Hematopoietic multipotent progenitor cell treated with erythropoietin and hydrocortisone succinate and interleukin-3 and kit ligand, for 15 days (in vitro differentiated cells): ENCODE measurements around the gene COMT.

Source experiments
- DNase-seq: peaks from one replicate; pipeline ENCODE4 v3.0.0-alpha.2; 2015; ENCODE audit warnings: low spot score

The COMT gene

DNA sequence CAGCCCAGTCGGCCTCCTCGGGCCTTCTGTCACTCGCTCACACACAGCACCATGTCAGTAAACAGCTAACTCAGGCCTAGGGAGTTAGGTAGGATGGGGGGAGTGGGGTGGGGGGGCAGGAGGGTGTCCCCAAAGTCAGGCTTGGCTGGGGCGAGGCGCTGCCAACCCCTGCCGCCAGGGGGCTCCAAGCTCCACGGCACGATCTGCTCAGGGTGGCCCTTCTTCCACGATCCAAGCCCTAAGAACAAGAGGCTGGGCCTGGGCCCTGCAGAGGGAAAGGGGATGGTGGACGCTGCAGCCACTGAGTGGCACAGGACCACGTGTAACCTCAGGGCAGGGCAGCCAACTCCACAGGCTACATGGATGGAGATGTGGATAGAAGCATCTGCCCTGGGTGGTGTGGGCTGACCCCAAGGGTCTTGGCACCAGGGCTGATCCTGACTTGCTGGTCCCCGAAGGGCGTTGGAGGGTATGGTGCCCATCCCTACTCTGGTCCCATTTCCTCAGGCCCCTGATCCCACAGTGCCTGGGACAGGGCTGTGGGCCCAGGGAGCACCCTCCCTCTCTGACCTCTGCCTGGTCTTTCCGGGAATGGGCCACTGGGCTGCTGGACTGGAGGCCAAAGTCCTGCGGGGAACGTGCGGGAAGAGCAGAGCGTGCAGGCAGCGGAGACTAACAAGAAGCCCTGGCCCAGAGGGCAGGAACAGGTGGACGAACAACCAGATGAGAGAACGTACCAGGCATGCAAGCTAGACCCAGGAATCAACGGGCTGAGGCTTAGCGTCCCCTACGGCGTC lies 29.1 kb downstream of the COMT start:
- peak; percentile 78 for DNase-seq

DNA sequence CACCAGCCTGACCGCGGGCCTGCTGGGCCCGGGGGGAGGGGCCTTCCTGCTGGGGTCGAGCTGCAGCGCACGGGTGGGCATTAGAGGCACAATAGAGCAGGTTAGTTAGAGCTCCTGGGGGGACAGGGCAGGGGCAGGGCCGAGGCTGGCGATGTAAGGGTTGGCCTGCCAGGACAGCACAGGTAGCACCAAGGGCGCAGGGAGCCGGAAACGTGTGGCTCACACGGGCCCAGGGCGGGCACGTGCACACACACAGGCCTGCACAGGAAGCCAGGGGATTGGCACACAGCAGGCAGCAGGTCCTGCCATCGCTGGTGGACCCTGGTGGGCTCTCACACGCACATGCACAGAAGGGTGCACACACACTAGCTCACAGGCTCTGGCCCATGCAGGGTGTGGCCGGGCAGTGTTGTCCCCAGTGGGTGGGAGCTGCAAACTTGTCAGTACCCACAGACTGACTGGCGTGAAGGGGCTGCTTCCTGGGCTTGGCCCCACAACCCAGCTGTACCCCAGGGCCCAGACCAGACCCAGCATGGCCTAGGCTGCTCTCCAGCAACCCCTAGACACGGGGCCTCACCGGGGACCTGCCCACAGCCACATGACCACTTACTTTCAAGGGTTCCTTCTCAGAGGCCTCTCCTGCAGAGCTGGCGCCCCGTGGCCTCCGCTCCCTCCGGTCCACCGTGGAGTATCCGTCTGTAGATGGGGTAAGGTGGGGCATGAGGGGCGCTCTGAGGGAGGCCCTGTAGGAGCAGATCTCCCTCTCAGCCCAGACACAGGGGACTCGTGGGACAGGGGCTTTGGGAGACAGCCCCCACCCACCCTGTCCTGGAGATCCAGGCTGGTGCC lies 29.9 kb downstream of the COMT start:
- DNase-seq, result no peak

DNA sequence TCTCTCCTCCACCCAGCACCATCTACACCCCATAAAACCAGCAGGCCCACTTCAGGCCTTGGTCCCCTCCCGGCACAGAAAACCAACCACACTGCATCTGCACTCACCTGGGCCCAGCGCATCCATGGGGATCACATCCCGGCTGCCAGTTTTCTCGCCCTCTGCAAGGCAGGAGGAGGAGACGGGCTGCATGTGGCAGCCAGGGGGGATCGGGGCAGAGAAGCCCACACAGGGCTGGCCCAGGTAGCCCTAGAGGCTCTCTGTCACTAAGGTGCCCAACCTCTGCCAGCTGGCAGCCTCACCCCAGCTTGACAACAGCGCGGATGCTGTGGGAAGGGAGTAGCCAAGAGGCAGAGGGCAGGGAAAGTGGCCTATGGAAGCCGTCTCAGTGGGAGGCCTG lies 30.7 kb downstream of the COMT start:
- no peak for DNase-seq

DNA sequence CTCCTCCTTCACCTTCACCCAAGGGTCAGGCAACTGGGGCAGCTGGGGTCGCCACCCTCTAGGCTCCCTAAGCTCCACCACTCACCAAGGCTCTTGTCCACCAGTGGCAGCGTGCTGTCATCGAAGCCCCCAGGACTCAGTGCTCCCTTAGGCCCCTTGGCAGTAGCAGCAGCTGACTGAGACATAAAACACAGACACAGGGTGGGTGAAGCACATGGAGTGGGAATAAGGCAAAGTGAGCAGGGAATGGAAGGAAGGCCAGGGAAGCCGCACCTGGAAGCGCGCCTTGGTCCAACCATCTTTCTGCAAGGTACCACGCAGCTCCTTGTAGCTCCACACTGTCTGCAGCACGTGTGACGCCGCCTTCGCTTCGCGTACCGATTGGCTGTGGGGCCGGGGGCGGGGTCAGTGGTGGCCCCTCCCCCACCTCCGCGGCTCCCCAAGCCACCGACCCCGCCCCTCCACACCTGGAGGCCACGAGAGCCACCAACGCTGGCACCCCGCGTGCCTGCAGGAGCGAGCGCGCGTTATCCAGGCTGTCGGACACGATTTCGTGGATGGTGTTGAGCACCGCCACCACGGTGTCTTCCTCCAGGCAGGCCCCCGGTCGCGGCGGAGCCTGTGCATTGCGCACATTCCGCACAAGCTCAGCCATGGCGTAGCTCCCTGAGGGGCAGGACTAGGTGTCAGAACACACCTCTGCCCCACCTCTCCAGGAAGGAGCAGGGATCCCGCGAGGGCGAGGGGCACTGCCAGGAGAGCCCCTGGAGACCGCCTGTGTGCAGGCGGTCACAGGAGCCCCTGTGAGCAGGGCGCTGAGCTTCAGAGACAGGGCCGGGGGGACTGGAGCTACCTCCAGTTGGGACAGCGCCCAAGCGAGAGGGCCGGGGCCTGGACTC lies 31.3 kb downstream of the COMT start:
- no peak for DNase-seq

DNA sequence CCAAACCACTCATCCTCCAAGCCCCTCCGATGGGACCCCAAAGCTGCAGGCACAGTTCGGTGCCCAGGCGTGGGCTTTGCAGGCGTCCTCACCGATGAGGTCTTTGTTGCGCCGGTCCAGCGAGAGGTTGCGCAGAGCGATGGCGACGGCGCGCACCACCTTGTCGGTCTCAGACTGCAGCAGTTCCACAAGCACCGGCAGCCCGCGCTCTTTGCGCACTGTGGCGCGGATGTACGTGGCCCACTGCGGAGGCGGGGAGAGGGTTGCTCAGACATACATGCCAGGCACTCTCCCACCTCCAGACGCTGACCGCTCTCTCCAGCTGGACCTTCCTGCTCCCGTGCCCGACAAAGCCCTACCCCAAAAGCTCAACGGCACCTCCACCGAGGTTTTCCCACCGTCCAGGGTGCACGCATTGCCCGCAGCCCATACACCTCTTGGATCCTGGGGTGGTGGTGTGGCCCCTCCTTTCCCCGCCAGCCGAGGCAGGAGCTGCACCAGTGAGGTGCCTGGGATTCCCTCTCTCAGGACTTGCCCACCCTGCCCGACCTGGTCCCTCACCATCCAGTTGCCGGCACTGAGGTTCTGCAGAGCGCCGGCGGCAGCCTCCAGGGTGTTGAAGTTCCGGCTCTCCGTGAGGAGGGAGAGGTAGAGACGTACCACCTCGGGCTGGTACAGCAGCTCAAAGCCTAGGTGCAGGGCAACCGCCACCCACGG lies 32.1 kb downstream of the COMT start:
- no peak for DNase-seq

DNA sequence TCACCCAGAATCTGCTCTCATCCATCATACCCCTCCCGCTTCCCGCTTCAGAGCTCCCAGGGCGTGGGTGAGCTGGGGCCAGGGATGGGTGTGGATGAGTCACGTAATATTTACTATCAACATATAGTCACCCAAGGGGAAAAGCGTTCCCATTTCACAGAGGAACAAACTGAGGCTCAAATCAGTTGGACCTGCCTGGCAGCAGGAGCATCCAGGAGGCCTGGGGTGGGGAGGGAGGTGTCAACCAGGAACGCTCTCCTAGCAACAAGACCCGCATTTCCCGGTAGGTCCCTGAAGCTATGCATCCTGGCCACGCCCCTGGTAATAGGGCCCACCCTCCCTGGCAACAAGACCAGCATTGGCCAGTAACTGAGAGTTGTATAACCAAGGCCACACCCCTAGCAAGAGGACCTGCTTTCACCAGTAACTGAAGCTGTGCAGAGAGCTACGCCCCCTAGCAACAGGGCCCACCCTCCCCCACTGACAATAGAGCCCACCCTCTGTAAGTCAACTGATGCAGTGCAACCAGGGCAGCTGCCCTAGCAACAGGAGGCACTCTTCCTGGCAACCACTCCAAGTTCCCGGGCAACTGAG lies 32.8 kb downstream of the COMT start:
- peak; percentile 67 for DNase-seq

DNA sequence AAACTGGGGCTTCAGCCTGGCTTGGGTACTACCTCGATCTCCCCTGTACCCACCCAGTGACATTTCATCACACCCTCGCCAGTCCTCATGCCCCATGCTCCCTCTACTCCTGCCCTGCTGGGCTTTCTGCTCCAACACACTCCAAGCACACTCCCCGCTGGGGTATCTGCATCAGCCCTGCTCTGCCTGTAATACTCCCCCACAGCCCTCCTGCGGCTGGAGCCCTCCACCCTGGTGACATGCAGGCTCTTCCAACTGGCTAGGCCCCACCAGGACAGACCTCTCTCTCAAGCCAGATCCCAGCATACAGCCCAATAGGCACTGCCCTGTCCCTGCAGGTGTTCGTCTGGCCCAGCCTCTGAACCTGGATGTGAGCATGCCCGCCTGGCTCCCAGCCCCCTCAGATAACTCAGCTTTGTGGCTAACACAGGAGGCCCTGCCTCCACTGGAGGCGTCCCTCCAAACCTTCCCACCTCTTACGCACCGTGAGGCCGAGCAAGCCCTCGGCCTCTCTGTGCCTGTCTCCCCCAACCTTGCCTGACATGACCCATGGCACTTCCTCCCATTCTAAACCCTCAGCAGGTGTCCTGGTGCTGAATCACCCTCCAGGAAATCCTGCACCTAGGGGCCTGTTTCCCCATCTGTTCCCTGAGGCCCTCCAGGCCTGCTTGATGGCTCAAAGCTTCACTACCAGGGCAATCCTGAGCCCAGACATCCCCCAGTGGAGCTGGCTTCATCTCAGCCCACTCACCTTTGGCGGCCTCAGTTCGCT lies 33.5 kb downstream of the COMT start:
- no peak for DNase-seq

DNA sequence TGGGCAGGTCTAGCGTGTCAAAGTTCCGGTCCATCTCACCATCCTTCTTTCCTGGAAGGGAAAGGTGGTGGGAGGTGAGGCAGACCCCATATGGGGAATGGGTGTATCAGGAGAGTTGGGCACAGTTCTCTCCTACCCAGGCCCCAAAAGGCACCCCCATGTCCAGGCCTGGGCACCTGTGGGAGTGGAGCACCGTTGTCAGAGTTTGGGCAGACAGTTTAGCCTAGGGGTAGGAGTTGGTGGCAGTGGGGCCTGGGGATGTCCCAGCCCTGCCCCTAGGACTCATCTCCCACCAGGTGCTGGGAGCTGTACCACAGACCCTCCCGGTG lies 34.1 kb downstream of the COMT start:
- DNase-seq, result no peak

DNA sequence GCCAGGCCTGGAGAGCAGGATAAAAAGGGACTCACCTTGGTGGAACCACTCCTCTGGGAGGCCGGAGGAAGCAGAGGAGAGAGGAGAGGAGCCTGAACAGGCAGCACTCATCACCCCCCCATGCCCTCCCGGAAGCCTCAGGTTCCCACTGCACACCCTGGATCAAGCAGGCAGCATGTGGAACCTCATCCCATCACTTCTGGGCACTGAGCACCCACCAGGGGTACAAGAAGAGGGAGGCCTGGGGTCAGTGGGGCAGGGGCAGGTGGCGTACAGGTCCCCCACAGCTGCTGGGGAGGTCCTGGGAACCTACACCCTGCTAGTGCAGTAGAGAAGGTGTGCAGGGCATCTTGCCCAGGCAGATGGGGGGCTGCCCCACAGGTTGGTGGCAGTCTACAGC lies 35.1 kb downstream of the COMT start:
- no peak for DNase-seq

DNA sequence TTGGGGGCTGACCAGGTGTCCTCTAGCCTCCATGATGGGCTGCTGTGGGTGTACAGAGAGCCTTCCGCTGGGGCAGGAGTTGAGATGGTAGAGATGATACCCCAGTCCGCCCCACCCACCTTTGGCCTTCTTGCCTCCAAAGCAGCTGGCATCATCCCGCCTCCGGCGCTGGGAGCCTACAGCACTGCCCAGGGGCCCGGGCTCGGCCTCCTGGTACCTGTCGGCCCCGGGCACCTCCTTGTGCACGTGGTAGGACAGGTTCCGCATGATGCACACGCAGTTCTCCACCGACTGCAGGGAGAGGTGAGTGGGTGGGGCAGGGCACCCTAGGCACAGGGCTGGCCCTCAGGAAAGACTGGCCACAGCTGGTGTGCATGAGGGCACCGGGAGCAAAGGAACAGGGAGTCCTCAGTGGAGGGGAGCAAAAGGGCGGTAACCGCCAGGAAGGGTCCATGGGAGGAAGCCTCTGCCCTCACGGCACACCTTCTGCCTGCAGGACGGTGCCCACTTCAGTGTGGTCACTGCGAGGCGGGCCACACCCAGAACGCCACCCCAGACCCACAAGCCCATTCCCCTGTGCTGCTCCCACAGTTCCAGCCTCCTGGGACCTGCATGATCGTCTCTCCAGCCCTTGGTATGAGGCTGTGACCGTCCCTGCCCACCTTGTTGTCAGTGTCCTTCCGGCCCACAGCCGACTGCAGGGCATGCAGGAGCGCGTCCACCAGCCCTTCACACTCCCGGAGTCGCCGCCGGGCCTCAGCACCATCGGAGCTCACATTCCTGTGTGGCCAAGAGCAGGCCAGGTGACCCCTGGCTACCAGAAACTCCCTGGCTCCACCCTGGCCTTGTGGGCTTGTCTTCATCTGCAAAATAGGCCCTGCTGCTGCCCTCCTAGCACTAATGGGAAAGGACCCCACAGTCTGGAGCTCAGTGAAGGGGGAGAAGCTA lies 36.0 kb downstream of the COMT start:
- DNase-seq, result no peak

DNA sequence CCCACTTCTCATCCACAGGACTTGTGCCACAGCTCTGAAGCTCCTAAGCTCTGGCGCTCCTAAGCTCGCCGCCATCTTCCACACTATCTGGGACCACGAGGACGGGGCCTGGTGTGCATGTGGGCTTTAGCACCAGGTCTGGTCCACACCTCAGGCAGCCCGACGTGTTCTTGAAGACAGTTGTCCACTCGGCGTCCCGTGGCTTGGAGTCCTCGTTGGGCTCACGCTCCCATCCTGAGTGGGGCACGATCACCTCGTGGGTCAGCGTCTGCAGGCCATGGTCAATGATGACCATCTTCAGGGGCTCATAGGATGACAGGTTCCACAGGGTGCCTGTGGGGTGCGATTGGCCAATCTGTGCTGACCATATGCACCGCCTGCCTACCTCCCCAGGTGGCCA lies 37.2 kb downstream of the COMT start:
- no peak for DNase-seq

DNA sequence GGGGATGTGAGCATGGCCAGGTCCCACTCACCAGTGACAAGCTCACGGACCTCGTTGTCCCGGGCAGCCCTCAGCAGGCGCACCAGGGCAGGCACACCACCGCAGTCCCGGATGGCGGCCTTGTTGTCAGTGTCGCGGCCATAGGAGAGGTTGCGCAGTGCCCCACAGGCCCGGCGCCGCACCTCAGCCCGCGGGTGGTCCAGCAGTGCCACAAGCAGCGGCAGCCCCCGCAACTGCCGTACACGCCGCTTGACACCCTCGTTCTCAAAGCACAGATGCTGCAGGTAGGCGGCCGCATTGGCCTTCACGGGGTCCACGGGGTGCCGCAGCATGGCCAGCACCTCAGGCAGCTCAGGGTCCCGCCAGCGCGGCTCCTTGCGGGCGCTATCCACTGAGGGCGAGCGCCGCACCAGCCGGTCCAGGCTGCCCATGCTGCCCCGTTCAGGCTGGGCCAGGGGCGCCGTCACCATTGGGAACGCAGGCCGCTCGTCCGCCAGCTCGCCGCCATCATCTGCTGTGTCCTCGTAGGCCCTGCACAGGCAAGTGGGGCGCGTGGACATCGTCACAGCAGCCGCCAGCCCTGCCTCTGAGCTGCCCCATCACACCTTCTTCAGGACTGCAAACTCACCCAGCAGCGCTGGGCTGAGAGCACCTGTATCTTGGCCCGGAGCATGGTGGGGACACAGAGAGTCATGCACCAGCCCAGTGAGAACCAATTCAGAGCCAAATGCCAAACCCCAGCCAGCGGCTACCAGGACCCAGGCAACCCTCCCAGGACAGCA lies 38.3 kb downstream of the COMT start:
- no peak for DNase-seq

DNA sequence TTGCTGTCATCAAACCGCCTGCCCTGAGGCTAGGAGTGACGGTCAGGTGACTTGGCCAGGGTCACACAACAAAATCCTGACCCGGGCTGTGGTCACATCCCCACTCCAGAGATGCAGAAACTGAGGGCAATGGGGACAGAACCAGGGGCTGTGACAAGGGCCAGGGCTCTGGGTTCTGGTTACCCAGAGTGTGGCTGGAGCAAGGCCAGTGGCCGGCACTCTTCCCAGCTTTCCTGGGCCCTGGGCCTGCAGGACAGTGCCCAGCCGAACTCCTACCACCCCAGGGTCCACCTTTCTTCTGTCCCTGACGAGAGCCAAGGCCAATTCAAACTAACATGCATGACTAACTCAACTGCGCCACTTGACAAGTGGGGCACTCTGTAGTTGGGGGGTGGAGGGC lies 39.2 kb downstream of the COMT start:
- DNase-seq, result no peak

DNA sequence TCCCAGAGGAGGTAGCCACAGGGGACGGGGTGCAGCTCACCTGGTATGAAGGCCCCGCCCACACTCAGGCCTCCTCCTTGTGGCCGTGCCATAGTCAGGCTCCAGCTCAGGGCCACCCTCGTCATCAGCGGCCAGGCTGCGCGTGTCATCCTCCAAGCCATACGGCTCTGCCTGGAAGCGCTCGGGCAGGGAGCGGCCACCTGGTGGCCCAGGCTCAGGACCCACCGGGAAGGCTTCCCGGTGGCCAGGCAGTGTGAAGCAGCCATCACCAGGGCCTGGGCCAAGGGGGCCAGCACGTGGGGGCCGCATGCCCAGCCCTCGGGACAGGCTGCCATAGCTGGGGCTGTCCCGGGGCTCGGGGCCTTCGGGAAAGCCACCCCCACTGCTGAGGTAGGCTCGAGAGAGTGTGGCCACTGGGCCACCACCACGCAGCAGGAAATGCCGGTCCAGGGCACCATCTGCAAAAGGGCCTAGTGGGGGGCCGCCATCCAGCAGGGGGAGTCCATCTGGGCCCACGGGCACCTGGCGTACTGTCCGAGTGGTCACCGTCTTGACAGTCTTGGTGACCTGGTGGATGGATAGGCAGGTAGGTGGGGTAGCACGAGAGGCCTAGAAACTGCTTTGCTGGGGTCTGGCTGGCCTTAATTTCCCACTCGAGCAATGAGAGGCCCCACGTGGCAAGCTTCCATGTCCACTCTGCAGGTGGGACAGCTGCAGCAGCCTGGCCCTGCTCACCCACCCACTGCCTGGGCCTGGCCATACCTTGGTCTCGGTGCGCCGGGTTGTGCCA lies 39.8 kb downstream of the COMT start:
- no peak for DNase-seq

DNA sequence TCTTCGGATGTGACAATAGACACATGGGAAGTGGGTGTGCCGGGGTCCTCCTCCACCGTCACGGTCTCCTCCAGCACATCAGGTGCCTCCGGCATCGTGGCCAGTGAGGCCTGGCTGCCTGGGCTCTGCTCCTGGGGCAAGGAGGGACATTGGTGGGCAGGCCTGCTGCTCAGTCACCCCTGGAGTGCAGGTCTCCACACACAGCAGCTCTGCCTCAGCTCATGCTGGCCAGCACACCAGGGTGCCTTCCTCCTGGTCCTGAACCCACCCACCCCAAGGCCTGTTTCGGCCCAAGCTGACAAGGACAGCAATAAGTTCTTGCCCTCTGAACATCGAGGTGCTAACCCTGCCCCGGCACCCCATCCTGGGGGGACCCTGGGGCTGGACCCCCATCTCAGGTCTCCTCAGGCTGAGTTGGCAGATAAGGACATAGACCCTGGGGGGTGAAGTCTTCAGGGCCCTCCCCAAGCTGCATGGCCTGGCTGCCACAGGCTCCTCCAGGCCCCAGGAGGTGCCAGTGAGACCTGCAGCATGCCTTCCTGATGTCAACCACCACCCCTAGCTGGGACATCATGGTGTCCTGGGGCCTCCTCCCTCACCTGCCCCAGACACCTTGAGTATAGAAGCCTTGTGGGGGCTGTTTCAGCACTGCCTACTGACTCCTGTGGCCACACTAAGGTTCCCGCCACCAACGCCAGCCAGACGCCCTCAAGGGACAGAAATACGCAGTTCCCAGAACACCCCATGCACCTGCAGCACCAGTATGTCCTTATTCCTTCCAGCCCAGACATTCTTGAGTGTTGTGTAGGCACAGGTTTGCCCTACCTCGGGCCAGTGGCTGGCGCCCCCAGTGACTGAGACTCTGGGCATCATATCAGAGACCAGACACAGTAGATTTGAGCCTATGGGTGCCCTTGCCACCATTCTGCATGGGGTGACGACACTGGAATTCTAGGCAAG lies 40.7 kb downstream of the COMT start:
- DNase-seq, result no peak

DNA sequence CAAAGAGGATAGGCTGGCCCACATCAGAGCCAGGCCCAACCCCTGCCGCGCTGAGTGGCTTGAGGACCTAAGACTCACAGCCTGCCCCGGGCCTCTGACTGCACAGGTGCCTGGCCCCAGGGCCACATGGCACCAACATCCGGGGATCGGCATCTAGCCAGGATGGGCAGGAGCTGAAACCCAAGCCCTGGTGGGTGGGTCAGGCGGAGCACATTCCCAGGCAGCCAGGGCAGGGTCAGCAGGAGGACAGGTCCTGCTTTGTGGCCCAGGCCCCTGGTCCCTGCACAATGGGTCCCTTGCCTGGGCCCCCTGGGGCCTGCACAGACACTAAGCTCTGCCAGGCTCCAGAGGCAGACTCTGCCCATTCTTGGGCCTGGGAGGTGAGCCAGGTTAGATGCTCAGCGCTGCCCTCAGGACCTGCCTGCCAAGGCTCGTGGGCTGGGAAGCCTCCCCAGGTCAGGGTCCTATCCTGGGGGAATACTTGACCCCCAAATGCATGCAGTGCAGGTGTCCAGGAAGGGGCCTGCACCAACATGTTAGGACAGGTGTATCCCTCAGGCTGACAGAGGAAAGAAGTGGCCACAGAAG lies 41.5 kb downstream of the COMT start:
- DNase-seq, result no peak
